ENCODE results near the gene SMYD1.
"Not testable (repeated sequence)": the region's sequence is repeated elsewhere in the genome, so short reads cannot be mapped to it uniquely, and the experiment has no call there.

GRCh38 chr2:88018077-88018805 lies 49.4 kb upstream of the SMYD1 start:
- TF ChIP-seq POLR2AphosphoS5 (IDR thresholded peaks at IDR 0.05); POLR2A (IDR thresholded peaks at IDR 0.05; ENCODE audit: low read depth): not testable (repeated sequence)
- TF ChIP-seq, protein P1, sequence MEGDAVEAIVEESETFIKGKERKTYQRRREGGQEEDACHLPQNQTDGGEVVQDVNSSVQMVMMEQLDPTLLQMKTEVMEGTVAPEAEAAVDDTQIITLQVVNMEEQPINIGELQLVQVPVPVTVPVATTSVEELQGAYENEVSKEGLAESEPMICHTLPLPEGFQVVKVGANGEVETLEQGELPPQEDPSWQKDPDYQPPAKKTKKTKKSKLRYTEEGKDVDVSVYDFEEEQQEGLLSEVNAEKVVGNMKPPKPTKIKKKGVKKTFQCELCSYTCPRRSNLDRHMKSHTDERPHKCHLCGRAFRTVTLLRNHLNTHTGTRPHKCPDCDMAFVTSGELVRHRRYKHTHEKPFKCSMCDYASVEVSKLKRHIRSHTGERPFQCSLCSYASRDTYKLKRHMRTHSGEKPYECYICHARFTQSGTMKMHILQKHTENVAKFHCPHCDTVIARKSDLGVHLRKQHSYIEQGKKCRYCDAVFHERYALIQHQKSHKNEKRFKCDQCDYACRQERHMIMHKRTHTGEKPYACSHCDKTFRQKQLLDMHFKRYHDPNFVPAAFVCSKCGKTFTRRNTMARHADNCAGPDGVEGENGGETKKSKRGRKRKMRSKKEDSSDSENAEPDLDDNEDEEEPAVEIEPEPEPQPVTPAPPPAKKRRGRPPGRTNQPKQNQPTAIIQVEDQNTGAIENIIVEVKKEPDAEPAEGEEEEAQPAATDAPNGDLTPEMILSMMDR (IDR thresholded peaks at IDR 0.05), result not testable (repeated sequence)

All from esophagus muscularis mucosa (tissue), 3 donors.